ENCODE results near the gene DHRS4. TPM values are rescaled to one million over a fixed set of nuclear protein-coding genes. Genes with fewer than 3 reads are reported as not detected.
"Not testable (repeated sequence)": the region's sequence is repeated elsewhere in the genome, so short reads cannot be mapped to it uniquely, and the experiment has no call there.

The DHRS4 gene
- total and polyA plus RNA-seq, 2 of the 13 experiments (the other 11 are each of a cell fraction or from before 2014, with no cell fraction given), result 23.9 to 45.1 TPM

DNA sequence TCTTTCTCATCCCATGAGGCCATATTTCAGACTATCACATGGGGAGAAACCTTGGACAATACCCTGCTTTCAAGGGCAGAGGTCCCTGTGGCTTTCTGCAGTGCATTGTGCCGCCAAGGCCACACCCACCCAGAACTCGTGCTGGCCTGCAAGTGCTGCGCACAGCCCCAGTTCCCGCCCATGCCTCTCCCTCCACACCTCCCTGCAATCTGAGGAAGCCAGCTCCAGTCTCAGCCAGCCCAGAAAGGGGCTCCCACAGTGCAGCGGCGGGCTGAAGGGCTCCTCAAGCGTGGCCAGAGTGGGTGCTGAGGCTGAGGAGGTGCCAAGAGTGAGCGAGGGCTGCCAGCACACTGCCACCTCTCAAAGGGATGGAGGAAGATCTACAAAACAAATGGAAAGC lies 19.6 kb downstream of the DHRS4 start:
- CTCF ChIA-PET (ENCODE audit: low intra/inter-chr PET ratio, low total read pairs); H3K36me3 ChIP-seq (replicated peaks in 1 of 2; ENCODE audit: control insufficient read depth in 1 of 2, insufficient read depth in 2 of 2, low read length in 2 of 2); H3K9ac ChIP-seq (ENCODE audit: insufficient read depth, low read depth, low read length); H4K20me1 ChIP-seq (ENCODE audit: insufficient read depth, low read length); H3K4me2 ChIP-seq (ENCODE audit: low read depth, low read length); BruUV-seq (replicated peaks); H3K4me3 ChIP-seq (replicated peaks in 1 of 3; ENCODE audit: insufficient read depth in 1 of 3, low read depth in 2 of 3, low read length in 3 of 3); H3K79me2 ChIP-seq (ENCODE audit: insufficient read depth, low read length); ATAC-seq; H3K27ac ChIP-seq (ENCODE audit: extremely low read length, insufficient read depth, low read length); H3K27me3 ChIP-seq (ENCODE audit: control insufficient read depth in 1 of 2, insufficient read depth in 2 of 2, low read length in 2 of 2); POLR2A ChIA-PET; H3K9me3 ChIP-seq (ENCODE audit: low read length); DNase-seq (ENCODE audit: low spot score); H2AFZ ChIP-seq (ENCODE audit: low read length); intact Hi-C loops (cut with micrococcal nuclease; ENCODE audit: unreplicated experiment); FAIRE-seq; TF ChIP-seq SOX13 (IDR thresholded peaks at IDR 0.05): not testable (repeated sequence)
- 75% methylated on average over 8 of the region's 8 CpGs for WGBS (ENCODE audit: low lambda C conversion rate)
- in situ Hi-C loops (cut with HindIII; ENCODE audit: extremely low pct_ligation_motif_present, low pct_unique_long_range_greater_than_20kb), result loop anchor here (5.0 kb wide), 1 partner anchor 39 kb away; no protein-coding TSS in a partner anchor
- H3K4me1 ChIP-seq (ENCODE audit: insufficient read depth, low read length), result peaks cover 46% of the 10 kb centered on the region
- TF ChIP-seq HOXA3 (CRISPR knock-in tag; IDR thresholded peaks at IDR 0.05) (0 out of 2 replicates have a peak, but pooled peaks have one; percentile 35), SOX13 (CRISPR knock-in tag; conservative IDR thresholded peaks at IDR 0.05 in 1 of 2, IDR thresholded peaks at IDR 0.05 in 1 of 2) (0 out of 4 replicates have a peak, but pooled peaks of 1 of the 2 experiments have one; percentile 30), SALL1 (CRISPR knock-in tag; IDR thresholded peaks at IDR 0.05) (0 out of 2 replicates have a peak, but pooled peaks have one; percentile 22), MTA1 (CRISPR knock-in tag; IDR thresholded peaks at IDR 0.05; ENCODE audit: borderline replicate concordance) (peak; percentile 50; the same call in 1 of the 2 replicates), ZNF572 (CRISPR knock-in tag; IDR thresholded peaks at IDR 0.05) (0 out of 2 replicates have a peak, but pooled peaks have one; percentile 45)
- TF ChIP-seq, protein P1, sequence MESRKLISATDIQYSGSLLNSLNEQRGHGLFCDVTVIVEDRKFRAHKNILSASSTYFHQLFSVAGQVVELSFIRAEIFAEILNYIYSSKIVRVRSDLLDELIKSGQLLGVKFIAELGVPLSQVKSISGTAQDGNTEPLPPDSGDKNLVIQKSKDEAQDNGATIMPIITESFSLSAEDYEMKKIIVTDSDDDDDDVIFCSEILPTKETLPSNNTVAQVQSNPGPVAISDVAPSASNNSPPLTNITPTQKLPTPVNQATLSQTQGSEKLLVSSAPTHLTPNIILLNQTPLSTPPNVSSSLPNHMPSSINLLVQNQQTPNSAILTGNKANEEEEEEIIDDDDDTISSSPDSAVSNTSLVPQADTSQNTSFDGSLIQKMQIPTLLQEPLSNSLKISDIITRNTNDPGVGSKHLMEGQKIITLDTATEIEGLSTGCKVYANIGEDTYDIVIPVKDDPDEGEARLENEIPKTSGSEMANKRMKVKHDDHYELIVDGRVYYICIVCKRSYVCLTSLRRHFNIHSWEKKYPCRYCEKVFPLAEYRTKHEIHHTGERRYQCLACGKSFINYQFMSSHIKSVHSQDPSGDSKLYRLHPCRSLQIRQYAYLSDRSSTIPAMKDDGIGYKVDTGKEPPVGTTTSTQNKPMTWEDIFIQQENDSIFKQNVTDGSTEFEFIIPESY (CRISPR knock-in tag; IDR thresholded peaks at IDR 0.05), result 0 out of 2 replicates have a peak, but pooled peaks have one; percentile 13
- TF ChIP-seq, protein P2, sequence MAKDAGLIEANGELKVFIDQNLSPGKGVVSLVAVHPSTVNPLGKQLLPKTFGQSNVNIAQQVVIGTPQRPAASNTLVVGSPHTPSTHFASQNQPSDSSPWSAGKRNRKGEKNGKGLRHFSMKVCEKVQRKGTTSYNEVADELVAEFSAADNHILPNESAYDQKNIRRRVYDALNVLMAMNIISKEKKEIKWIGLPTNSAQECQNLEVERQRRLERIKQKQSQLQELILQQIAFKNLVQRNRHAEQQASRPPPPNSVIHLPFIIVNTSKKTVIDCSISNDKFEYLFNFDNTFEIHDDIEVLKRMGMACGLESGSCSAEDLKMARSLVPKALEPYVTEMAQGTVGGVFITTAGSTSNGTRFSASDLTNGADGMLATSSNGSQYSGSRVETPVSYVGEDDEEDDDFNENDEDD (CRISPR knock-in tag; IDR thresholded peaks at IDR 0.05; ENCODE audit: borderline replicate concordance), result peak; percentile 30; the same call in 1 of the 2 replicates
- TF ChIP-seq, protein P3, sequence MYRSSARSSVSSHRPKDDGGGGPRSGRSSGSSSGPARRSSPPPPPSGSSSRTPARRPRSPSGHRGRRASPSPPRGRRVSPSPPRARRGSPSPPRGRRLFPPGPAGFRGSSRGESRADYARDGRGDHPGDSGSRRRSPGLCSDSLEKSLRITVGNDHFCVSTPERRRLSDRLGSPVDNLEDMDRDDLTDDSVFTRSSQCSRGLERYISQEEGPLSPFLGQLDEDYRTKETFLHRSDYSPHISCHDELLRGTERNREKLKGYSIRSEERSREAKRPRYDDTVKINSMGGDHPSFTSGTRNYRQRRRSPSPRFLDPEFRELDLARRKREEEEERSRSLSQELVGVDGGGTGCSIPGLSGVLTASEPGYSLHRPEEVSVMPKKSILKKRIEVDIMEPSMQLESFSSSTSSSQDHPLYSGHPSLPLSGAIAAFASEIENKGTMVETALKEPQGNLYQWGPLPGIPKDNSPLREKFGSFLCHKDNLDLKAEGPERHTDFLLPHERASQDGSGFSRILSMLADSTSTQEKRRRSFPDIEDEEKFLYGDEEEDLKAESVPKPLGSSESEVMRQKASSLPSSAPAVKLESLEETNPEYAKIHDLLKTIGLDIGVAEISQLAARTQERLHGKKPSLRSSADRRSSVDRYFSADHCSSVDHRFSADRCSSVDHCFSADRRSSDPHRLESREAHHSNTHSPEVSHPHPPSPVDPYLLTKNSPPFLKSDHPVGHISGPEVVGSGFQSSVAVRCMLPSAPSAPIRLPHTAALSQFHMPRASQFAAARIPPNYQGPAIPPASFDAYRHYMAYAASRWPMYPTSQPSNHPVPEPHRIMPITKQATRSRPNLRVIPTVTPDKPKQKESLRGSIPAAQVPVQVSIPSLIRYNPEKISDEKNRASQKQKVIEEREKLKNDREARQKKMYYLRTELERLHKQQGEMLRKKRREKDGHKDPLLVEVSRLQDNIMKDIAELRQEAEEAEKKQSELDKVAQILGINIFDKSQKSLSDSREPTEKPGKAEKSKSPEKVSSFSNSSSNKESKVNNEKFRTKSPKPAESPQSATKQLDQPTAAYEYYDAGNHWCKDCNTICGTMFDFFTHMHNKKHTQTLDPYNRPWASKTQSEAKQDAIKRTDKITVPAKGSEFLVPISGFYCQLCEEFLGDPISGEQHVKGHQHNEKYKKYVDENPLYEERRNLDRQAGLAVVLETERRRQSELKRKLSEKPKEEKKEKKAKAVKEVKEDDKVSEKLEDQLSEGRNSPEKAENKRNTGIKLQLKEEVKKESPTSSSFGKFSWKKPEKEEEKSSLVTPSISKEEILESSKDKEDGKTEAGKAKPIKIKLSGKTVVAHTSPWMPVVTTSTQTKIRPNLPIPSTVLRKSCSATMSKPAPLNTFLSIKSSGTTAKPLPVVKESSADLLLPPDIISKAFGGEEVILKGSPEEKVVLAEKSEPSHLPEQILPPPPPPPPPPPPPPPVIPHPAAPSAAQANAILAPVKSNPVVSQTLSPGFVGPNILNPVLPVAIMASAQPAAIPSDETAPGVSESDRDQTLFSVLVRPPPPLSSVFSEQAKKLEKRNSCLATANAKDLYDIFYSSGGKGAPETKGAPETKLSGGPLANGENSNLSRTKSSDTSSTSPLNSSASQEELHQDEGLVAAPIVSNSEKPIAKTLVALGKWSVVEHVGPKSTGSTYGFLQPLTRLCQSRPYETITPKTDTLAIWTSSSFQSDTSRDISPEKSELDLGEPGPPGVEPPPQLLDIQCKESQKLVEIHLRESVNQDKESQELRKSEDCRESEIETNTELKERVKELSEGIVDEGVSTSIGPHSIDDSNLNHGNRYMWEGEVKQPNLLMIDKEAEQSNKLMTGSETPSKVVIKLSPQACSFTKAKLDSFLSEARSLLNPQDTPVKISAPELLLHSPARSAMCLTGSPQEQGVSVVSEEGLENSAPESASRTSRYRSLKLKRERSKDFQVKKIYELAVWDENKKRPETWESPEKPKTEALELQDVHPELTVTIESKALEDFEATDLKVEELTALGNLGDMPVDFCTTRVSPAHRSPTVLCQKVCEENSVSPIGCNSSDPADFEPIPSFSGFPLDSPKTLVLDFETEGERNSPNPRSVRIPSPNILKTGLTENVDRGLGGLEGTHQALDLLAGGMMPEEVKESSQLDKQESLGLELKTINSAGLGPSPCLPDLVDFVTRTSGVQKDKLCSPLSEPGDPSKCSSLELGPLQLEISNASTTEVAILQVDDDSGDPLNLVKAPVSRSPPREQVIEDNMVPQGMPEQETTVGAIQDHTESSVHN (CRISPR knock-in tag; IDR thresholded peaks at IDR 0.05), result 0 out of 2 replicates have a peak, but pooled peaks have one; percentile 73
